Stimulated activated naive CD8-positive, alpha-beta T cell treated with anti-CD3 and anti-CD28 coated beads, Interleukin-15, Interleukin-2, amounts not matched to agents 100 ng/mL and 50 ng/mL, for 24 hours (primary cell): Measurements from ENCODE around the gene CACNA1E.
"Not testable (repeated sequence)": the region's sequence is repeated elsewhere in the genome, so short reads cannot be mapped to it uniquely, and the experiment has no call there.

Experiments
- H3K27ac Mint-ChIP-seq: one replicate; pipeline ENCODE4 v1.8.0; 2021; ENCODE audit warnings: mild to moderate bottlenecking, mixed read lengths
- H3K27me3 Mint-ChIP-seq: one replicate; pipeline ENCODE4 v1.8.0; 2021; ENCODE audit warnings: mixed read lengths
- H3K36me3 Mint-ChIP-seq: one replicate; pipeline ENCODE4 v1.8.0; 2021; ENCODE audit warnings: low read depth, mixed read lengths
- H3K4me1 Mint-ChIP-seq: one replicate; pipeline ENCODE4 v1.8.0; 2021; ENCODE audit warnings: low read depth, mixed read lengths
- H3K4me3 Mint-ChIP-seq: one replicate; pipeline ENCODE4 v1.8.0; 2021; ENCODE audit warnings: mild to moderate bottlenecking, mixed read lengths
- H3K9me3 Mint-ChIP-seq: one replicate; pipeline ENCODE4 v1.8.0; 2021; ENCODE audit warnings: mixed read lengths

The CACNA1E gene

GRCh38 chr1:181522864-181523263 lies 39.5 kb downstream of the CACNA1E start:
- H3K36me3 Mint-ChIP-seq: no peaks in the 10 kb centered on the region
- no peak overlapping the region for H3K27ac Mint-ChIP-seq
- H3K27me3 Mint-ChIP-seq: peaks cover 5% of the 10 kb centered on the region
- no peaks in the 10 kb centered on the region for H3K4me1 Mint-ChIP-seq
- H3K9me3 Mint-ChIP-seq: peaks cover 4% of the 10 kb centered on the region
- H3K4me3 Mint-ChIP-seq: no peak overlapping the region

DNA sequence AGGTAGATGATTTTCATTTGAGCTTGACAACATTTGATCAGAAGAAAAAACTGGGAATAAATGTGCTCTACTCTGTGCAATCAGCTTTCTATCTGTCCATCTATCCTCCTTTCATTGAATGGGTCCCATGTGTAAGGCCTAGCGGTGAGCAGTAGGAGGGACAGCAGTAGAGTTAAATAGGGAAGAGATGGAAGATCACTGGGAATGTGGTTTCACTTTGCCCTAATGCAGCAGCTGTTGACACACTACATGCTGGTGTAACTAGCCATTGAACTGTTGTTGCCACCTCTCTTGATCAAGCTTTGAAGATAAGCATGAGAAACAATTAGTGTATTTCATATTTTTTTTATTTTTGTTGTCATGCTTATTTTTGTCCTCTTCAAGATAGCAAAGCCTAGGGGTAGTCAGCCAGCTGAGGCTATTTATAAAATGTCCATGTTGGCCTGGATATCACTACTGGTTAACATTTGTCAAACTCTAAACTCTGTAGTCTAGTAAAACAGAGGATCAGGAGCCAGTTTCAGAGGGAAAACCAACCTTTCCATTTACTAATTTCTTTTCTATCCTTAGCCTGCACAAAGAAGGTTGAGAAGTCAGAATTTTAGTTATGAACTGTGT lies 41.9 kb downstream of the CACNA1E start:
- H3K27me3 Mint-ChIP-seq: peaks cover 5% of the 10 kb centered on the region
- peaks cover 19% of the 10 kb centered on the region for H3K9me3 Mint-ChIP-seq
- no peaks in the 10 kb centered on the region for H3K4me1 Mint-ChIP-seq
- H3K4me3 Mint-ChIP-seq: no peak overlapping the region
- H3K36me3 Mint-ChIP-seq: no peaks in the 10 kb centered on the region
- no peak overlapping the region for H3K27ac Mint-ChIP-seq

DNA sequence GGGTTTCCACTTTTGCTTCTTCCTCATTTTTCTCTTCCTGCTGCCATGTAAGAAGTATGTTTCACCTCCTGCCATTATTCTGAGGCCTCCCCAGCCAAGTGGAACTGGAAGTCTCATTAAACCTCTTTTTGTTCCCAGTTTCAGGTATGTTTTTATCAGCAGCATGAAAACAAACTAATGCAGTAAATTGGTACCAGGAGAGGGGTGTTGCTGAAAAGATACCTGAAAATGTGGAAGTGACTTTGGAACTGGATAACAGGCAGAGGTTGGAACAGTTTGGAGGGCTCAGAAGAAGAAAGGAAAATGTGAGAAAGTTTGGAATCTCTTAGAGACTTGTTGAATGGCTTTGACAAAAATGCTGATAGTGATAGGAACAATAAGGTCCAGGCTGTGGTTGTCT lies 44.9 kb downstream of the CACNA1E start:
- not testable (repeated sequence) for H3K36me3 Mint-ChIP-seq, H3K4me1 Mint-ChIP-seq, H3K27ac Mint-ChIP-seq, H3K4me3 Mint-ChIP-seq
- peaks cover 19% of the 10 kb centered on the region for H3K9me3 Mint-ChIP-seq
- H3K27me3 Mint-ChIP-seq: peaks cover 14% of the 10 kb centered on the region

GRCh38 chr1:181531441-181531840 lies 48.1 kb downstream of the CACNA1E start:
- Mint-ChIP-seq H3K27ac (no peak overlapping the region), H3K4me3 (no peak overlapping the region), H3K27me3 (peaks cover 22% of the 10 kb centered on the region), H3K4me1 (no peaks in the 10 kb centered on the region), H3K9me3 (peaks cover 19% of the 10 kb centered on the region), H3K36me3 (no peaks in the 10 kb centered on the region)

DNA sequence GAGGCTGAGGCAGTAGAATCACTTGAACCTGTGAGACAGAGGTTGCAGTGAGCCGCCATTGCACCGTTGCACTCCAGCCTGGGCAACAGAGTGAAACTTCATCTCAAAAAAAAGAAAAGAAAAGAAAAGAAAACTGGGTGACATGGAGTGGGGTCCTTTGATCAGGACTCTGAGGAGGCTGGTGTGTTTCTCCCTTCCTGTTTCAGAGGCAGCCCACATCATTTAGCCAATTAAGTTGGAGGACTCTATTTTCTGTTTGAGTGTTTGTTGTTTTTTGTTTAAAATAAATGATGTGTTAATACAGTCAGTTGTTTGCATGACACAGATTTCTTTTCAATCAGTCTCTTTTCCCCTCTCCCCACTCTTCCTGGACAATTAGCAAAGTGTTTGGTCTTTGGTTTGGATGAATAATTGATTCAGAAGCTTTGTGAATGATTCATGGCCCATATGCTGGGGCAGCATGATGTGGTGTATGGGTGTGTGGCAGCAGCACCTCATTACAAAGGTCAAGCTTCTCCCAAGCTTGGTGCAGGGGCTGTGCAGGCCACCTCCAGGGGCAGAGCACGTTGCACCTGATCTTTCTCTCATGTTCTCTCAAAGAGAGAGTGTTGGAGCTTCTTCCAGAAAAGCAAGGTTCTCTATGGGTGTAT lies 48.8 kb downstream of the CACNA1E start:
- no peak overlapping the region for H3K4me3 Mint-ChIP-seq
- no peaks in the 10 kb centered on the region for H3K36me3 Mint-ChIP-seq
- H3K9me3 Mint-ChIP-seq: peaks cover 19% of the 10 kb centered on the region
- no peak overlapping the region for H3K27ac Mint-ChIP-seq
- H3K27me3 Mint-ChIP-seq: peaks cover 24% of the 10 kb centered on the region
- H3K4me1 Mint-ChIP-seq: no peaks in the 10 kb centered on the region

DNA sequence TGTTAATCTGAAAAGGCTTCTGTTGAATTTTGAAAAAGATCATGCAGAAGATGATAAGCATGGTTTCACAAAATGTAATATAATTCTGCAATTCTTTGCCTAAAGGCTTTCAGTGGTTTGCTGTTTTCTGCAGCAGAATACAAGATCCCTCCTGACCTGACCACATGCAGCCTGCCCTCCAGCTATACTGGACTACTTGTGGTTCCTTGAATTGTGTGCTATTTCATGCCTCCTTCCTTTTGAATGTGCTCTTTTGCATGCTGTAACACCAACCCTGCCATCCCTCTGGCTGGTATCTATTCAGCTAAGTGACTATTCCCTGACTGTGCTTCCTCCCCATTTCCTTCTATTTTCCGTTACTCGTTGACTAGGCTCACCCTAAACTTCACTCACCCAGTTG lies 55.5 kb downstream of the CACNA1E start:
- no peaks in the 10 kb centered on the region for H3K36me3 Mint-ChIP-seq
- H3K27me3 Mint-ChIP-seq: peaks cover 38% of the 10 kb centered on the region
- no peaks in the 10 kb centered on the region for H3K9me3 Mint-ChIP-seq
- no peaks in the 10 kb centered on the region for H3K4me1 Mint-ChIP-seq
- H3K4me3 Mint-ChIP-seq: no peak overlapping the region
- no peak overlapping the region for H3K27ac Mint-ChIP-seq

- no peak overlapping the region for H3K4me3 Mint-ChIP-seq
- H3K4me1 Mint-ChIP-seq: no peaks in the 10 kb centered on the region
- no peaks in the 10 kb centered on the region for H3K36me3 Mint-ChIP-seq
- no peak overlapping the region for H3K27ac Mint-ChIP-seq
- H3K27me3 Mint-ChIP-seq: peaks cover 26% of the 10 kb centered on the region
- no peaks in the 10 kb centered on the region for H3K9me3 Mint-ChIP-seq
Observed at GRCh38 chr1:181541458-181541857, 58.1 kb downstream of the CACNA1E start.

DNA sequence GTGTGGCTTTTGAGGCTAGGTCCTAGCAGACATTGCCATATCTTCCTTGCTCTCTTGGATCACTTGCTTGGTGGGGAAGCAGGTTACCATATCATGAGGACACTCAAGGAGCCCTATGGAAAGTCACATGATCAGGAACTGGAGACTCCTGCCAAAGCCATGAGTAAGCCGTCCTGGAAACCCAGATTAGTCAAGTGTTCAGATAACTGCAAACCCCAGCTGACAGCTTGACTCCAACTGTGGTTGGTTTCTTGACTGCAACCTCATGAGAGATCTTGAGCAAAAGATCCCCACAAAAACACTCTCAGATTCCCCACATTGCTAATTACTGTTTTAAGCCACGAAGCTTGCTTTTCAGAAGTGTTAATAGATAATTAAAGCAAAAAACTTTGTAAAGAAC lies 58.6 kb downstream of the CACNA1E start:
- H3K27me3 Mint-ChIP-seq: peaks cover 28% of the 10 kb centered on the region
- H3K4me3 Mint-ChIP-seq: no peak overlapping the region
- H3K9me3 Mint-ChIP-seq: no peaks in the 10 kb centered on the region
- no peaks in the 10 kb centered on the region for H3K4me1 Mint-ChIP-seq
- H3K27ac Mint-ChIP-seq: no peak overlapping the region
- H3K36me3 Mint-ChIP-seq: no peaks in the 10 kb centered on the region

DNA sequence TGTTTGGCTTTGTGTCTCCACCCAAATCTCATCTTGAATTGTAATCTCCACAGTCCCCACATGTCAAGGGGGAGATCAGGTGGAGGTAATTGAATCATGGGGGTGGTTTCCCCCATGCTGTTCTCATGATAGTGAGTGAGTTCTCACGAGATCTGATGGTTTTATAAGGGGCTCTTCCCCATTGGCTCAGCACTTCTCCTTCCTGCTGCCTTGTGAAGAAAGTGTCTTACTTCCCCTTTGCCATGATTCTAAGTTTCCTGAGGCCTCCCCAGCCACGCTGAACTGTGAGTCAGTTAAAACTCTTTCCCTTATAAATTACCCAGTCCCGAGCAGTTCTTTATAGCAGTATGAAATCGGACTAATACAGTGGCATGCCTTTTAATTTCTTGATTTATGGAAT lies 59.1 kb downstream of the CACNA1E start:
- not testable (repeated sequence) for H3K4me1 Mint-ChIP-seq, H3K36me3 Mint-ChIP-seq, H3K9me3 Mint-ChIP-seq, H3K27ac Mint-ChIP-seq, H3K4me3 Mint-ChIP-seq
- H3K27me3 Mint-ChIP-seq: peaks cover 27% of the 10 kb centered on the region

GRCh38 chr1:181545395-181545794 lies 62.1 kb downstream of the CACNA1E start:
- Mint-ChIP-seq H3K36me3 (no peaks in the 10 kb centered on the region), H3K9me3 (no peaks in the 10 kb centered on the region), H3K27ac (no peak overlapping the region), H3K27me3 (peaks cover 21% of the 10 kb centered on the region), H3K4me3 (no peak overlapping the region), H3K4me1 (no peaks in the 10 kb centered on the region)

GRCh38 chr1:181548497-181548896 lies 65.2 kb downstream of the CACNA1E start:
- H3K27me3 Mint-ChIP-seq: peaks cover 21% of the 10 kb centered on the region
- no peaks in the 10 kb centered on the region for H3K36me3 Mint-ChIP-seq
- H3K4me1 Mint-ChIP-seq: no peaks in the 10 kb centered on the region
- no peak overlapping the region for H3K4me3 Mint-ChIP-seq
- H3K27ac Mint-ChIP-seq: no peak overlapping the region
- H3K9me3 Mint-ChIP-seq: no peaks in the 10 kb centered on the region

DNA sequence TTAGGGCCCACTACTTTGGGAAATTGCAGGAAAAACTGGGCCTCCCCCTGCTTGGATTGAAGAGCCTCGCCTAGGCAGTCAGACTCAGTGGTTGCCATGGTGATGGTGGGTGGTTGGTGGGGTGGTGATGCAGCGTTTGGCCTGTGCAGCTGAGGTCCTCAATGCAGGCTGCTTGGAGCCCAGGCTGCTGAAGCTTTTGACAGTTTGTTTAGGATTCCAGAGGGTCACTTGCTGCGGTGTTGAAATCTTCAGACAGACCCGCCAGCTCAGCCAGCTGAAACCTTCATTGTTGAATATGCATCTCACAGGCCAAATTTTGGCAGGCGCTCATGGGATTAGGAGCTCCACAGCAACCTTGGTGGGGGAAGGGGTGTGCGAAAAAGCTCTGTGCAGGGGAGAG lies 67.9 kb downstream of the CACNA1E start:
- Mint-ChIP-seq H3K27ac (no peak overlapping the region), H3K9me3 (no peaks in the 10 kb centered on the region), H3K4me1 (no peaks in the 10 kb centered on the region), H3K27me3 (peaks cover 21% of the 10 kb centered on the region), H3K4me3 (no peak overlapping the region), H3K36me3 (no peaks in the 10 kb centered on the region)

GRCh38 chr1:181551754-181552153 lies 68.4 kb downstream of the CACNA1E start:
- H3K27me3 Mint-ChIP-seq: peaks cover 19% of the 10 kb centered on the region
- H3K27ac Mint-ChIP-seq: no peak overlapping the region
- no peaks in the 10 kb centered on the region for H3K36me3 Mint-ChIP-seq
- H3K4me1 Mint-ChIP-seq: no peaks in the 10 kb centered on the region
- H3K4me3 Mint-ChIP-seq: no peak overlapping the region
- no peaks in the 10 kb centered on the region for H3K9me3 Mint-ChIP-seq

GRCh38 chr1:181554465-181554864 lies 71.1 kb downstream of the CACNA1E start:
- H3K36me3 Mint-ChIP-seq: no peaks in the 10 kb centered on the region
- H3K27me3 Mint-ChIP-seq: peaks cover 7% of the 10 kb centered on the region
- no peak overlapping the region for H3K4me3 Mint-ChIP-seq
- no peaks in the 10 kb centered on the region for H3K9me3 Mint-ChIP-seq
- H3K4me1 Mint-ChIP-seq: no peaks in the 10 kb centered on the region
- H3K27ac Mint-ChIP-seq: no peak overlapping the region

- H3K27ac Mint-ChIP-seq: no peak overlapping the region
- H3K4me3 Mint-ChIP-seq: no peak overlapping the region
- no peaks in the 10 kb centered on the region for H3K27me3 Mint-ChIP-seq
- H3K4me1 Mint-ChIP-seq: no peaks in the 10 kb centered on the region
- H3K9me3 Mint-ChIP-seq: no peaks in the 10 kb centered on the region
- H3K36me3 Mint-ChIP-seq: no peaks in the 10 kb centered on the region
Observed at GRCh38 chr1:181556631-181557030, 73.3 kb downstream of the CACNA1E start.

DNA sequence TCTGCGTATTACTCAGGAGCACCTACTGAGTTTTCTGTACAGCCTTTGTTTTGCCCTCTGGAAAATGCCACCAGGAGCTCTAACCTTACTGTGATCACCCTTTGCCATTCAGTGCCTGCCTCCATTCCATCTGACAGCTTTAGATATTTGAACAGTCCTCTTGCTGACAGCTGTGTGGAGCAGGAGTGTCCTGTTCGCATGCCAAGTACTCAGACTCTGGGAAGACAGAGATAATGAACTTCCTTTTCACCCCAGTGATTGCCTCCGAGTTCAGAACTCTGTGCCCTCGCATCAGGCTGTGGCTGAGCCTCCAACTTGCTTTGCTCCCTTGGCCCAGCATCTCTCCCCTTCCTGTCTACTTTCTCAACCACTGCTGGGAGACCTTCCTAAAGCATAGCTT lies 74.0 kb downstream of the CACNA1E start:
- H3K4me3 Mint-ChIP-seq: no peak overlapping the region
- H3K27me3 Mint-ChIP-seq: no peaks in the 10 kb centered on the region
- H3K27ac Mint-ChIP-seq: no peak overlapping the region
- H3K9me3 Mint-ChIP-seq: no peaks in the 10 kb centered on the region
- no peaks in the 10 kb centered on the region for H3K36me3 Mint-ChIP-seq
- H3K4me1 Mint-ChIP-seq: no peaks in the 10 kb centered on the region
